GM13977 (cell line): ENCODE data around the gene KIAA1328.

Experiments used
- DNase-seq: peaks from one replicate; pipeline ENCODE4 v3.0.0; 2012; ENCODE audit warnings: low spot score
- CTCF ChIP-seq: IDR thresholded peaks from 2 replicates; pipeline ENCODE4 v1.5.1; 2012; ENCODE audit warnings: mild to moderate bottlenecking, control low read depth; ENCODE audit not compliant: insufficient read depth; ENCODE audit errors: extremely low read depth, missing control alignments
- in situ Hi-C: fragments of 300-500 bp; cut with MboI; formaldehyde crosslinking; loops from one replicate; pipeline ENCODE4 v1.12.0; 2022; ENCODE audit warnings: low sequenced_read_pairs, low pct_unique_long_range_greater_than_20kb, mixed read lengths, inconsistent platforms; ENCODE audit not compliant: unreplicated experiment

KIAA1328 gene

GRCh38 chr18:36888778-36889177 is 59.9 kb downstream of the KIAA1328 start:
- no peak for TF ChIP-seq CTCF
- in situ Hi-C loops: no loop called here
- no peak for DNase-seq

GRCh38 chr18:36889321-36889720 is 60.4 kb downstream of the KIAA1328 start:
- TF ChIP-seq CTCF: no peak
- in situ Hi-C loops: no loop called here
- no peak for DNase-seq

- TF ChIP-seq CTCF: no peak
- no peak for DNase-seq
- in situ Hi-C loops: no loop called here
These were observed 60.8 kb downstream of the KIAA1328 start for GRCh38 chr18:36889742-36890141.

GRCh38 chr18:36890598-36890997 is 61.7 kb downstream of the KIAA1328 start:
- TF ChIP-seq CTCF: no peak
- DNase-seq: no peak
- in situ Hi-C loops: no loop called here

GRCh38 chr18:36893227-36893626 is 64.3 kb downstream of the KIAA1328 start:
- no peak for DNase-seq
- TF ChIP-seq CTCF: no peak
- in situ Hi-C loops: no loop called here

GRCh38 chr18:36895606-36896005 is 66.7 kb downstream of the KIAA1328 start:
- in situ Hi-C loops: no loop called here
- DNase-seq: no peak
- no peak for TF ChIP-seq CTCF

- TF ChIP-seq CTCF: no peak
- in situ Hi-C loops: no loop called here
- no peak for DNase-seq
These were observed 68.3 kb downstream of the KIAA1328 start for GRCh38 chr18:36897253-36897652.
